HK-2 (cell line): ENCODE measurements around the gene ID3.

Source experiments
- DNase-seq: peaks from one replicate; pipeline ENCODE4 v3.0.0-alpha.2; 2018; ENCODE audit not compliant: unreplicated experiment

The ID3 gene

GRCh38 chr1:23565776-23566175 is 6.5 kb upstream of the ID3 start:
- no peak for DNase-seq

GRCh38 chr1:23564529-23565122 is 5.3 kb upstream of the ID3 start:
- no peak for DNase-seq

DNA sequence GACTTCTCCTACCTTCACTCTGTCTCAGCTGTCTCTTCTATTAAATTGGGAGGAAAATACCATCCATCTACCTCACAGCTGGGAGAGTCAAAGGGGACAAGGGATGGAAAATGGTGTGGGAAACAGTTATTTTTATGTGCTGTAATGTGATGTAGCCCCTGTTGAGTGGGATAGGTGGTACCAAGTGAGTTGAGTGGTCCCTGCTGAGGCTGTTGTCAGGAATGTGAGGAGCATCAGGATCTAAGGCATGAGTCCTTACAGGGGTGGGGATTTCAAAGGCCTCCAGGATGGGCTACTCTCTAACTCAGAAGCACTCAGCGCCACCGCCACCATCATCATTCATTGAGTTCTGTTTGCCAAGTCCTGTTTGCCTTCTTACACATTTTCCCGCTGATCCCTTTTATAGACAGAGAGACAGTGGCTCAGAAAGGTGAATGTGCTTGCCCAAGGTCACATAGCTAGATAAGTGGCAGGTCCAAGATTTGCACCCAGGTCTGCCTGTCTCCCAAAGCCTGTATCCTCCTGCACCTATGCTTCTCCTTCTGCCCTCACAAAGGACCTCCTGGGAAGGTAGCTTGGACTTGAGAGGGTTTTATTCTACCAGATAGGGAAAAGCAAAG is 4.6 kb upstream of the ID3 start:
- DNase-seq = no peak

DNA sequence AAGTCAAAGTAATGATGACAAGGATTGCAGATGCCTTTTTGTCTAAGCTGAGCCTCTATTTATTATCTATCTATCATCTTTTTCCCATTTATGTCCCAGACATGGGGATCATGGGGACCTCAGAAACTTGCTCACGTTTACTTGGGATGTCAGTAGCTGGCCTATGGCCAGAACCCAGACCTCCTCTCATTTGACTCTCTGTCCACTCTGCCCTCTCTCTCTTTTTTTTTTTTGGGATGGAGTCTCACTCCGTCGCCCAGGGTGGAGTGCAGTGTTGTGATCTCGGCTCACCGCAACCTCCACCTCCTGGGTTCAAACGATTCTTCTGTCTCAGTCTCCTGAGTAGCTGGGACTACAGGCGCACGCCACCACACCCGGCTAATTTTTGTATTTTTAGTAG is 3.7 kb upstream of the ID3 start:
- DNase-seq = no peak

DNA sequence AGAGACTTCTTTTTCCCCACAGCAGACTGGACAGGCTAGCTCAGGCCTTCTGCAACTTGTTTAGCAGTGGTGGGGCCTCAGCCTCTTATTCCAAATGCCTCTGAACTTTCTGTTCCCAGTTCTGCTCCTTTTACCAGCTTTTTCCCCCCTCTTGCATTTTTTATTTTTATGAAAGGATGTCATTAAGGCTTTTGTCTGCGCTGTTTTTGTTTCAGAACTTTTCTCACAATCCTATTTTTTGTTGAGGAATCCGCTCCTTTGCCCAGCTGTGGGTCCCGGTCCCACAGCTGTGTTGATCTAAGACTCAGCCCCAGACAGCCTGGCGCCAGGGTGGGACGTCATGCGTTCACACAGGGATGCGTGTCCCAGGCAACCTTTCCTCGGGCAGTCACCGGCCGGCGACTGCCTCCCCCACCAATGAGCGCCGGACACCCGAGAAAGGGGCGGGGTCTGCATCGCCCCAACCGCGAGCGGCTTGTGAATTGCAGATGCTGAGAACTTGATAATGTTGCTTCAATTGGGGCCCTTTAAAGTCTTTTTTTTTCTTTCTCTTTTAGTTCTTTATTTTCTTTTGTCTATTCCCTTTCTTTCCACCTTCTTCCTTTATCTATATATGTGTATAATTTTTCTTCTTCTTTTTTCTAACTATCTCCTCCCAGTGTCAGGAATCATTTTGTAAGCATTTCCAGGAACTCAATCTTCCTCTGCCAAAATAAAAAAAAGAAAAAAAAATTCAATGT is 3.0 kb upstream of the ID3 start:
- DNase-seq = peak; percentile 95

GRCh38 chr1:23561813-23562100 is 2.5 kb upstream of the ID3 start:
- no peak for DNase-seq

GRCh38 chr1:23561076-23561812 is 1.9 kb upstream of the ID3 start:
- DNase-seq = no peak

DNA sequence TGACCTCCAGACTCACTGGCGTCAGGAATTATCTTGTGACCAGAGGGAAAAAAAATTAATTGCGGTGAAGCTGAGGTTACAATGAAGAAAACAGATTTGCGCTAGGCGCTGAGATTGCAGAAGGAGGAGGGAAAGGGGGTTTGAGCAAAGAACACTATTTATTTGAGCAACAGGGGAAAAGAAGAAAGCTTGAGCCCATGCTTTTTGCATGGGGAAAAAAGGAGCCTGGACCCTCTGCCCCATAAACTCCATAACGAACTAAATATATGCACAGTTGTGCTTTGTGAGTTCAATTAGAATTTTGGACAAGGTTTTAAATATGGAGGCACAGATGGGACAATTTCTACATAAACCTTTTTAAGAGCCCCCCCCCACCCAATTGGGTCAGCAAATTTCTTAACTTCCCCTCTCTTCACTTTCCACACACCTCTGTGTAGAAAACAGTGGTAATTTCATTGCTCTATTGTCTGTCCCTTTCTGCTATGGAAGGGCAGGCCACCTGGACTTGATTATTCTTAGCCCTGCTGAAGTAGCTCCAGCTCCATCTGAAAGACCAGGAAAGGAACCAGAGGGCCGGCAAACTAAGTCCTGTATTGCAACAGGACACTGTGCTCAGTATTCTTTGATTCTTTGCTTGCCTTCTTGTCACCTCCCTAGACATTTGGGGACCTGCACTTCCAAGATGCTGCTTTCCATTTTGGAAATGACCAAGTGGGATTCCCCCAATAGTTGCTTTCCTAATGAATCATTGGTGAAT is 862 bp upstream of the ID3 start:
- DNase-seq = no peak

GRCh38 chr1:23558872-23559135 is 497 bp downstream of the ID3 start:
- peak; percentile 35 for DNase-seq

GRCh38 chr1:23558140-23558871 is 995 bp downstream of the ID3 start:
- peak; percentile 49 for DNase-seq

DNA sequence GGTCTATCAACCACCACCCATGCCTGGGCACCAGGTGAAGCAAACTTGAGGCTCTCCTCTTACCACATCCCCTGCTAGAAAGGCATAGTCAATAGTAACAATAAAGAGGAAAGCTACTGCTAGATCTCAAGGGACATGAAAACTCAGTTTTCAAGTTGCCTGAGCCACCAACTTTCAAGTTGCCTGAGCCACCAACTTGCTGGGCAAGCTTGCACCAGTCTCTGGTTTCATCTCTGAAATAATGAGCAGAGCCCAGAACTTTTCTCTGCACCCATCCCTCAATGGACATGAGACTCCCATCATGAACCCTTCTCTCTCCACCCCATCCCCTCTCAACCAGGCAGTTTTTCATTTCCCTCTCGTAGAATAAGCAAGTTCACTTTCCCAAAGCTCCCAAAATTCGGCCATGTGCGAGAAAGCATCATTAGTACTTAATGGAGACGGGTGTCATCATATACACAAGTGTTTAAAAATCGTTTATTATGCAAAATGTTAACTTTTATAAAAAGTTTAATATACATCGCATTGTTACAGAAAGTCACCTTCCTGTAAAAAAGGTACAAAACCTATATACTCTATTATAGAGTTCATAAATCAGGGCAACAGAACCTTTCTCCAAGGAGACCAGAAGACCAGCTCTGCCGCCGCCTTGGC is 1.7 kb downstream of the ID3 start:
- no peak for DNase-seq

- DNase-seq = peak; percentile 54
Measured at GRCh38 chr1:23556635-23557470, 2.4 kb downstream of the ID3 start.

- DNase-seq = peak; percentile 74
Measured at GRCh38 chr1:23555986-23556634, 3.2 kb downstream of the ID3 start.

GRCh38 chr1:23555270-23555985 is 3.9 kb downstream of the ID3 start:
- DNase-seq = no peak

DNA sequence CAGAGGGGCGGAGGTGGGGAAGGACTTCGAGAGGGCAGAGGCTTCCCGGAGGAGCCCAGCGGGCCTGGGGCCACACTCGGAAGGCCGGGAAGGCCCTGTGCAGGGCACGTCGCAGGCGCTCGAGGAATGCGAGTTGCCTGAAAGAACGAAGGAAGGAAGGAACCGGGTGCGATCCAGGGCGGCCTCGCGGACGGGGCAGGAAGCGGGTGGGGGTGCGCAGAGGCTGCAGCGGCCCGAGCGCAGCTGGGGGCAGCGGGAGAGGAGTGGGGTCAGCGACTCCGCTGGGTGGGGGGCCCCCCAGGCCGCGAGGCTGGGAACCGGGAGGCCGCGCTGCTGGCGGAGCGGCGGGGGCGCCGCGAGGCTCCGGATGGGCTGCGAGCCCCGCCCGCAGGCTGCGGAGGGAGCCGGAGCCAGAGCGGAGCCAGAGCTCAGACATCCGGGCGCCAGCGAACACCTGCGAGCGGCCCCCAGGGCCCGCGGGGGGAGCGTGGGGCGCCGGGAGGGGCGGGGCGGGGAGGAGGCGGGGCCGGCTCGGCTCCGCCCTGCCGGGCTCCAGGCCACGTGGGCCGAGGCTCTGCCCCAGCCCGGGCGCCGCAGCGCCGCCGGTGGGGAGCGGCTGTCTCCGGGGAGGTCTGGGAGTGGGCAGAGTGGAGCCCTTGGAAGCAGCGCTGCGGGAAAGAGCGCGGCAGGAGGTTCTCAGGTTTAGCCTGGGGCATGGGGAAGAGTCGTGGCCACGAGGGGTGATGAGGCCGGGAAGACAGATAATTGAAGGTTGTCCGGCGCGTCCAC is 4.6 kb downstream of the ID3 start:
- DNase-seq = peak; percentile 94

DNA sequence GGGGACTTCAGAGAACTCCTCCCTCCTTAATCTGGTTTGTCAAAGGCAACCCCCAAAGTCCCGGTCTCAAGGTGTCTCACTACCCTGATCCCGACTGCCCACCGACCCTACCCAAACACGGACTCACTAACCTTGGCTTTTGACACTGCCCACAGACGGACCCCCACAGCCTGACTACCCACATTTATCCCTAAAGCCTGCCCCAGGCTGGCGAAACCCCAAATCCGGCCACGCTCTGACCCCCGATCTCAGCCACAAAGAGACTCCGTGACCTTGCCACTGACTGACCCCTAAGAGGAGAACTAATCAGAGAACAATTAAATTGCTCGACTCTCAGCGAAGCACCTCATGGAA is 5.2 kb downstream of the ID3 start:
- DNase-seq = no peak

- DNase-seq = no peak
Measured at GRCh38 chr1:23553231-23554126, 5.8 kb downstream of the ID3 start.
